Transverse colon (tissue), 4 donors: ENCODE results near the gene TREH. TPM values are rescaled to one million over a fixed set of nuclear protein-coding genes. Genes with fewer than 3 reads are reported as not detected.

Experiments used
- DNase-seq: peaks from one replicate; pipeline ENCODE4 v3.0.0-alpha.2; 2019
- H3K27ac ChIP-seq, 4 donors: fragments of 200-600 bp; sonication (generic); 2 replicates each; pipeline ENCODE4 v1.5.1; 2016 to 2018; ENCODE audit warnings: inconsistent platforms in 4 of 4
- H3K27me3 ChIP-seq: fragments of 200-600 bp; sonication (generic); 2 replicates; pipeline ENCODE4 v1.5.1; 2017; ENCODE audit warnings: inconsistent platforms
- H3K36me3 ChIP-seq, 4 donors: fragments of 200-600 bp; sonication (generic); 2 replicates each; pipeline ENCODE4 v1.5.1; 2017 to 2019; ENCODE audit warnings: inconsistent platforms in 4 of 4
- H3K4me1 ChIP-seq, 4 donors: fragments of 200-600 bp; sonication (generic); 2 replicates each; pipeline ENCODE4 v1.5.1; 2017 to 2020; ENCODE audit warnings: inconsistent platforms in 4 of 4
- H3K4me3 ChIP-seq, 4 donors: fragments of 200-600 bp; sonication (generic); 1 replicate in 1 of 4; 2 replicates in 3 of 4; pipeline versions ENCODE4 v1.5.1 to v1.6.1; 2017 to 2019; ENCODE audit warnings: inconsistent platforms in 4 of 4
- H3K9me3 ChIP-seq, 2 donors: fragments of 200-600 bp; sonication (generic); 2 replicates each; pipeline ENCODE4 v1.5.1; 2017 to 2019; ENCODE audit warnings: inconsistent platforms in 2 of 2
- CTCF ChIP-seq, 5 experiments: fragments of 200-600 bp in 3 of 5; fragments of 450-650 bp in 2 of 5; sonication (generic) in 3 of 5; IDR thresholded peaks; 1 replicate in 2 of 5; 2 replicates in 3 of 5; pipeline ENCODE4 v1.5.1; 2016 to 2017; ENCODE audit warnings: antibody characterized with exemption in 5 of 5, inconsistent platforms in 3 of 5, mild to moderate bottlenecking in 2 of 5, moderate library complexity in 1 of 5
- EP300 ChIP-seq: sonication (generic); formaldehyde crosslinking; IDR thresholded peaks from one replicate; pipeline ENCODE4 v1.6.1; 2017; ENCODE audit warnings: antibody characterized with exemption, low read depth
- POLR2A ChIP-seq: fragments of 450-650 bp; IDR thresholded peaks from one replicate; pipeline ENCODE4 v1.6.1; 2016; ENCODE audit warnings: antibody characterized with exemption, mild to moderate bottlenecking, moderate library complexity
- POLR2AphosphoS5 ChIP-seq, 3 donors: sonication (generic); formaldehyde crosslinking; IDR thresholded peaks; one replicate each; pipeline ENCODE4 v1.6.1; 2016; ENCODE audit warnings: antibody characterized with exemption in 3 of 3
- WGBS, 2 donors: methylation state at CpG; one replicate each; pipeline ENCODE4 v1.1.5; 2018; ENCODE audit warnings: low coverage in 1 of 2; 5-methylcytosine and 5-hydroxymethylcytosine counted together
- in situ Hi-C, 4 donors: fragments of 200-750 bp; cut with MboI; loops; one replicate each; pipeline versions ENCODE4 v1.15.0 to v1.15.1; 2017; ENCODE audit warnings: low sequenced_read_pairs in 3 of 4, low pct_ligation_motif_present in 1 of 4, low pct_unique_long_range_greater_than_20kb in 1 of 4
- intact Hi-C: fragments of 100-400 bp; cut with DNase I; formaldehyde crosslinking; loops from one replicate; pipeline ENCODE4 v1.15.1; 2023; ENCODE audit warnings: low total_unique reads
- small RNA-seq, 4 donors: library from RNA; depleted of rRNA; stranded (forward); fragments of <200 nt; gene quantifications; one replicate each; pipeline ENCODE3, GENCODE V24; 2016
- total RNA-seq, 4 donors: library from RNA; depleted of rRNA; stranded (reverse); fragments of >200 nt; gene quantifications; one replicate each; pipeline ENCODE4 v1.1.0, GENCODE V29; 2016

Gene TREH
- total RNA-seq, 4 donors from 2014 or later, result 4.9 to 5.6 TPM; not detected in 2

- whole genome bisulfite sequencing, 2 donors, result 10% methylated on average over 39 of the region's 69 CpGs; no CpG with 5 or more reads in 1 of the 2 donors
- Histone ChIP-seq H3K4me1 (peaks cover 10 to 69% (median 40%) of the 10 kb centered on the region in 4 donors), H3K27me3 (peaks cover 30% of the 10 kb centered on the region), H3K9me3 (no peaks in the 10 kb centered on the region), H3K27ac (peak overlapping the region; percentile 84 to 95 (median 88)), H3K36me3 (no peaks in the 10 kb centered on the region), H3K4me3 (peak overlapping the region; percentile 42 to 83 (median 62))
- in situ Hi-C loops (no loop called here), intact Hi-C loops (no loop called here)
- TF ChIP-seq POLR2AphosphoS5 (IDR thresholded peaks at IDR 0.05), result peak; percentile 17 to 53 (median 42)
- no peak for TF ChIP-seq POLR2A
- no peak for TF ChIP-seq CTCF (IDR thresholded peaks at IDR 0.05)
- no peak for TF ChIP-seq EP300
- DNase-seq, result peak; percentile 75
These were observed 70.9 kb downstream of the TREH start for GRCh38 chr11:118608360-118609227.

GRCh38 chr11:118607401-118608359, 71.8 kb downstream of the TREH start, which contains the start of gene PHLDB1:
Gene PHLDB1, plus strand, starts transcription at chr11:118607615. Its CDS starts 6,222 bp downstream, at chr11:118613837.
- Histone ChIP-seq H3K4me3 (peak within 1 kb of the TSS; percentile 42 to 83 (median 62)), H3K36me3 (no peaks in the 10 kb centered on the region), H3K27ac (peak within 1 kb of the TSS; percentile 84 to 95 (median 88)), H3K27me3 (peaks cover 30% of the 10 kb centered on the region), H3K4me1 (peaks cover 10 to 69% (median 40%) of the 10 kb centered on the region in 4 donors), H3K9me3 (no peaks in the 10 kb centered on the region)
- in situ Hi-C loops, result no loop called here
- intact Hi-C loops, result no loop called here
- no peak for TF ChIP-seq EP300
- peak; percentile 46 to 55 (median 54) for TF ChIP-seq POLR2AphosphoS5 (IDR thresholded peaks at IDR 0.05)
- peak; percentile 50 for TF ChIP-seq POLR2A
- TF ChIP-seq CTCF (IDR thresholded peaks at IDR 0.05), result peak; percentile 41 to 65 (median 49)
- WGBS, 2 donors, result 1% methylated on average over 48 of the region's 72 CpGs; no CpG with 5 or more reads in 1 of the 2 donors
- DNase-seq, result peak; percentile 58

Small RNA genes lying within 50 kb of the gene (small RNA-seq; reads per million reads assigned to genes)
- 0 reads per million in 4 donors for gene RNU6-376P

Other genes with a start within 250 kb of the TREH start
- gene KMT2A, start 243.2 kb downstream of the TREH start, total RNA-seq, result 100 to 1,000 TPM in 1 of 4 donors, 10 to 100 TPM in 3; 51.1 to 120 (median 75.5) TPM
- 10 to 100 TPM in 1 of 4 donors, 1 to 10 TPM in 1, not detected in 2; 2.2 to 17.9 TPM for gene TTC36, start 152.2 kb downstream of the TREH start, total RNA-seq
- 10 to 100 TPM in 2 of 4 donors, 1 to 10 TPM in 2; 1.5 to 37.0 (median 14.5) TPM for gene TMEM25, start 148.5 kb downstream of the TREH start, total RNA-seq
- 10 to 100 TPM in 3 of 4 donors, 1 to 10 TPM in 1; 4.8 to 20.2 (median 14.8) TPM for gene IFT46, start 113.7 kb downstream of the TREH start, total RNA-seq
- gene ARCN1, start 107.2 kb downstream of the TREH start, total RNA-seq, result 10 to 100 TPM; 27.9 to 80.3 (median 61.0) TPM
- gene PHLDB1, start 72.0 kb downstream of the TREH start, total RNA-seq, result 100 to 1,000 TPM in 2 of 4 donors, 10 to 100 TPM in 2; 92.6 to 276 (median 161) TPM
- 100 to 1,000 TPM in 2 of 4 donors, 10 to 100 TPM in 2; 56.1 to 117 (median 86.8) TPM for gene DDX6, start 111.5 kb upstream of the TREH start, total RNA-seq
- gene CXCR5, start 204.2 kb upstream of the TREH start, total RNA-seq, result 1 to 10 TPM in 2 of 4 donors, not detected in 2; 2.5 to 4.1 TPM
- gene BCL9L, start 246.3 kb upstream of the TREH start, total RNA-seq, result 10 to 100 TPM; 15.9 to 23.9 (median 18.5) TPM